ENCODE results near the gene LMLN.
"Not testable (repeated sequence)": the region's sequence is repeated elsewhere in the genome, so short reads cannot be mapped to it uniquely, and the experiment has no call there.

LMLN gene, protein sequence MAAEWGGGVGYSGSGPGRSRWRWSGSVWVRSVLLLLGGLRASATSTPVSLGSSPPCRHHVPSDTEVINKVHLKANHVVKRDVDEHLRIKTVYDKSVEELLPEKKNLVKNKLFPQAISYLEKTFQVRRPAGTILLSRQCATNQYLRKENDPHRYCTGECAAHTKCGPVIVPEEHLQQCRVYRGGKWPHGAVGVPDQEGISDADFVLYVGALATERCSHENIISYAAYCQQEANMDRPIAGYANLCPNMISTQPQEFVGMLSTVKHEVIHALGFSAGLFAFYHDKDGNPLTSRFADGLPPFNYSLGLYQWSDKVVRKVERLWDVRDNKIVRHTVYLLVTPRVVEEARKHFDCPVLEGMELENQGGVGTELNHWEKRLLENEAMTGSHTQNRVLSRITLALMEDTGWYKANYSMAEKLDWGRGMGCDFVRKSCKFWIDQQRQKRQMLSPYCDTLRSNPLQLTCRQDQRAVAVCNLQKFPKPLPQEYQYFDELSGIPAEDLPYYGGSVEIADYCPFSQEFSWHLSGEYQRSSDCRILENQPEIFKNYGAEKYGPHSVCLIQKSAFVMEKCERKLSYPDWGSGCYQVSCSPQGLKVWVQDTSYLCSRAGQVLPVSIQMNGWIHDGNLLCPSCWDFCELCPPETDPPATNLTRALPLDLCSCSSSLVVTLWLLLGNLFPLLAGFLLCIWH

GRCh38 chr3:197959891-197960693 is at the start of gene LMLN:
Gene LMLN, plus strand, starts transcription at chr3:197960217. Its CDS starts 29 bp downstream, at chr3:197960246.
- peak; percentile 96 for DNase-seq

- no peak for DNase-seq
These were observed 47.1 kb upstream of the LMLN start for GRCh38 chr3:197912741-197913476.

DNA sequence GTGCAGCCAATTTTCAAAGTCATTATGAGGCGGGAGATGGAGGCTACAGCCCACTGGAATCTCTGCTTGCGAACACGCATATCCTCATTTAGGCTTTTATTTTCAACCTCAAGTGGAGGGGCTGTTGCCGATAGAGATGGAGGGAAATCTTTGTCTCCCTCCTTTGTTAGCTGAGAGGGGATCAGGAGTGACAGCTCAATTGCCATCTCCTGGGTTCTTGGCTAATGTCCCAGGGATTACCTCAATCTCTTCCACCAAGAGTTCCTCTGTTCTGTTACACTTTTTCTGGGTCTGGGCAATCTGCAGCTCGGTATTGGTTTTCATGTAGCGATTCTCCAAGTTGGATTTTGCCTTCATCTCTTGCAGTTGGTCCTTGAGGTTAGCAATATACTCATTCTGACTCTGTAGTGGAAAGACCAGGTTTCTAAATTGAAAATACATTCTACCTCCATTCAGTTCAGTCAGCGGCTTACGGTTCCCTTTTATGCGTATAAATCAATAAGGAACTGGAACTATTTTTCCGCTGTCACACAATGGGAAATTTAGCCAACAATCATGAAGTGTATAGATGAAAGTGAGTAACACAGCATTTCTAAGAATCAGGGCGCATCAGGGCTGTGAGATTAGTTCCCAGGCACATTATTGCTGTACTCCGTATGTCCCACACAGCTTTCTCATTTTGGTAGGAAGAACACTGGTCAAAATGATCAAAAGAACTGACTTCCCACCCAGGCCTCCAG is 46.2 kb upstream of the LMLN start:
- no peak for DNase-seq

DNA sequence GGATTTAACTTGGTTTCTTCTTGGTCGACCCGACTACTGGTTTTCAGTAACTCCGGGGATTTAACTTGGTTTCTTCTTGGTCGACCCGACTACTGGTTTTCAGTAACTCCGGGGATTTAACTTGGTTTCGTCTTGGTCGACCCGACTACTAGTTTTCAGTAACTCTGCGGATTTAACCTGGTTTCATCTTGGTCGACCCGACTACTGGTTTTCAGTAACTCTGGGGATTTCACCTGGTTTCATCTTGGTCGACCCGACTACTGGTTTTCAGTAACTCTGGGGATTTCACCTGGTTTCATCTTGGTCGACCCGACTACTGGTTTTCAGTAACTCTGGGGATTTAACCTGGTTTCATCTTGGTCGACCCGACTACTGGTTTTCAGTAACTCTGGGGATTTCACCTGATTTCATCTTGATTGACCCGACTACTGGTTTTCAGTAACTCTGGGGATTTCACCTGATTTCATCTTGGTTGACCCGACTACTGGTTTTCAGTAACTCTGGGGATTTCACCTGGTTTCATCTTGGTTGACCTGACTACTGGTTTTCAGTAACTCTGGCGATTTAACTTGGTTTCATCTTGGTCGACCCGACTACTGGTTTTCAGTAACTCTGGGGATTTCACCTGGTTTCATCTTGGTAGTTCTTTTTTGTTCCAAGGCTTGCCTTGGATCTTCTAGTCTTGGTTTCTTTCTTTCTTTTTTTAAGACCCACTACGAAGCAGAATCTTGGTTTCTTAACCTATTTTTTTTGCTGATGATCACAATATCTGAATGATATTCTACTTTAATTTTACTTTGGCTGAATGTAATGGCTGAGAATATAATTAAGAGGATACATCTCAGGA is 38.4 kb upstream of the LMLN start:
- DNase-seq, result not testable (repeated sequence)

GRCh38 chr3:197926418-197926817 is 33.6 kb upstream of the LMLN start:
- DNase-seq, result no peak

GRCh38 chr3:197927578-197927977 is 32.4 kb upstream of the LMLN start:
- not testable (repeated sequence) for DNase-seq

- no peak for DNase-seq
These were observed 23.1 kb upstream of the LMLN start for GRCh38 chr3:197936819-197937384.

DNA sequence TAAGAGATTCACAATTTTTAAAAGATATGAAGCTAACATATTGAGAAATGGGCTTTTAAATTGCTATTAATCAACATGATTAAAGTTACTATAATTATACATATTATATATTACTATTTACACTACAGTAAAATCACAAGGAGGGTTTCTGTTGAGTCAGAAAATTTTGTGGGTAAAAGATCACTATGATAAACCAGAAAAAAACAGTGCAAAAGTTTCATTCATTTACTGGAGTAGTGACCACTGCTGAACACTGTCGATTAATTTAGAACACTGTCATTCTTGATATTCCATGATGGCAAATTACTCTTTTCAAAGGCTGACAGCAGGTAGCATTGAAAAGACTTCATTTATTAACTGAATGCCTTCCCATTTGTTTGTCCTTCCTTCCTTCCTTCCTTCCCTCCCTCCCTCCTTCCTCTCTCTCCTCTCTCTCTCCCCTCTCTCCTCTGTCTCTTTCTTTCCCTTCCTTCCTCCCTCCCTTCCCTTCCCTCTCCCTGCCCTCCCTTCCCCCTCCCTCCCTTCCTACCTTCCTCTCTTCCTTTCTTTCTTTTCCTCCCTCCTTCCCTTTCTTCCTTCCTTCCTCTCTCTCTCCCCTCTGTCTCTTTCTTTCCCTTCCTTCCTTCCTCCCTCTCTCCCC is 19.2 kb upstream of the LMLN start:
- no peak for DNase-seq

- DNase-seq, result no peak
These were observed 17.0 kb upstream of the LMLN start for GRCh38 chr3:197942956-197943556.

GRCh38 chr3:197949191-197949777 is 10.7 kb upstream of the LMLN start:
- no peak for DNase-seq

- peak; percentile 92 for DNase-seq
These were observed 10.0 kb upstream of the LMLN start, which contains the start of gene RPL35A for GRCh38 chr3:197949778-197950676. Gene RPL35A, plus strand, starts transcription at chr3:197950190. Its CDS starts 778 bp downstream, at chr3:197950968.

DNA sequence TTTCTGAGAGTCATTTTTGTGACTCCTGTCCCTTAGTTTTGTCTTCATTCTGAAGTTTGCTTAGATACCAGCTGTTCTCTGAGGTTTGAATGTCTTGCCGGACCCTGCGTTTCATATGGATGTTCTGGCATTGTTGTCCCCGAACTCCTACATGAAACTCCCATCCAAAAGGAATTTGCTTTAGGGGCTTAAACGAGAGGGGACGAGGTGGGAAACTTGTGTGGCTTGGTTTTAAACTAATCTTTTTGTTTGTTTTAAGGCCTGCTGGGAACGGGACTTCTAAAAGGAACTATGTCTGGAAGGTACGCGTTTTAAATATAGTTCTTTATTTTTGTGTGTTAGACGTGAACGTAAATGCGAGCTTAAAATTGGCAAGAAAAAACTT is 9.3 kb upstream of the LMLN start:
- no peak for DNase-seq

DNA sequence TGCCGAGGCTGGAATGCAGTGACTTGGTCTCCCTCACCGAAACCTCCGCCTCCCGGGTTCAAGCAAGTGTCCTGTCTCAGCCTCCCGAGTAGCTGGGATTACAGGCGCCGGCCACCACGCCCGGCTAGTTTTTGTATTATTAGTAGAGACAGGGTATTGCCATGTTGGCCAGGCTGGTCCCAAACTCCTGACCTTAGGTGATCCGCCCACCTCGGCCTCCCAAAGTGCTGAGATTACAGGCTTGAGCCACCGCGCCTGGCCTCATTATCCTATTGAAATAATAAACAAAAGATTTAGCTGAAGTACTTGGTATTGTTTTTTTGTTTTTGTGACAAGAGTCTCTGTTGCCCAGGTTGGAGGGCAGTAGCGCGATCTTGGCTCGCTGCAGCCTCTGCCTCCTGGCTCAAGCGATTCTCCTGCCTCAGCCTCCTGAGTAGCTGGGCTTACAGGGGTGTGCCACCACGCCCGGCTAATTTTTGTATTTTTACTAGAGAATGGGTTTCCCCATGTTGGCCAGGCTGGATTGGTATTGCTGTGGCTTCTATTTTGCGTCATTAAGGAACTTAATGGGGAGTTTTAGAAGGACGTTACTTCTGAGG is 8.5 kb upstream of the LMLN start:
- DNase-seq, result no peak

- no peak for DNase-seq
These were observed 7.6 kb upstream of the LMLN start for GRCh38 chr3:197952440-197952839.

DNA sequence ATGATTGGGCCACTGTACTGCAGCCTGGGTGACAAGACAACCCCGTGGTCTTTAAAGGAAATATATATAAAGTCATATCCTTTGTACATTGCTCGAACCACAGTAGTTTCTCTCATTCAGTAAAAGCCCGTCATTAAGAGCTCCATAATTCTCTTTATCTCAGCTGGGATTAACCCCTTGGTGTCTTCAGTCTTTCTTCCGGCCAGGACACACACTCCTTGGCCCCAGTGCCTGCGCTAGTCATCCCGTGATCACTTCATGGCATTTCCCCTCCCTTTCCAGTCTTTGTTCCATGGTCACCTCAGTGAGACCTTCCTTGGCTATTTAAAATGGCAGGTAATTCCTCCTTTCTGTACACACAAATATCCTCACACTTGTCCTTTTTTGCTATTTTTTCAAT is 6.7 kb upstream of the LMLN start:
- no peak for DNase-seq

DNA sequence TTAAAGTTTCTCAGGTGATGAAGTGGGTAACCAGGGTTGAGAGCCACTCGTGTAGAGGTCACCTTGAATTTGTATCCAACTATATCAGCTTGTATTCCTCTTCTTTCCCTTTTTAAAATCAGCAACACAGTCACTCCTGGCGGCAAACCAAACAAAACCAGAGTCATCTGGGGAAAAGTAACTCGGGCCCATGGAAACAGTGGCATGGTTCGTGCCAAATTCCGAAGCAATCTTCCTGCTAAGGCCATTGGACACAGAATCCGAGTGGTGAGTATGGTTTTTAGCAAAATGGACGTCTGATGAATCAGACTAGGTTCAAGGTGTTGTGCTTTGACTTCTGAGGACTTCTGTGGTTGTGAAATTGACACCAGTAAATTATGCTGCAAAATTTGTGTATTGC is 6.1 kb upstream of the LMLN start:
- DNase-seq, result no peak

- no peak for DNase-seq
These were observed 4.0 kb upstream of the LMLN start for GRCh38 chr3:197955892-197956477.
